K562 (cell line): Measurements from ENCODE around the gene PBXIP1. TPM values are rescaled to one million over a fixed set of nuclear protein-coding genes. Genes with fewer than 3 reads are reported as not detected.
A peak's percentile ranks its signal among the peaks of the same experiment; 100 is the strongest.

Experiments
- DACH1 ChIP-seq: fragments of 450-650 bp; IDR thresholded peaks from 2 replicates; pipeline ENCODE4 v1.6.1; 2018; ENCODE audit not compliant: partially characterized antibody
- E2F5 ChIP-seq: sonication (generic); formaldehyde crosslinking; IDR thresholded peaks from 2 replicates; pipeline ENCODE4 v1.8.0; 2022; ENCODE audit warnings: mild to moderate bottlenecking, missing genetic modification reagents
- GTF3C2 ChIP-seq: IDR thresholded peaks from 3 replicates; pipeline ENCODE4 v1.6.1; 2011; ENCODE audit warnings: borderline replicate concordance, mild to moderate bottlenecking, moderate library complexity; ENCODE audit not compliant: insufficient read length; ENCODE audit errors: extremely low read depth
- IRF1 ChIP-seq: sonication (generic); formaldehyde crosslinking; IDR thresholded peaks from 2 replicates; pipeline ENCODE4 v1.8.0; 2022; ENCODE audit warnings: missing genetic modification reagents, mild to moderate bottlenecking, borderline replicate concordance
- MYBL2 ChIP-seq, 2 experiments: fragments of 450-650 bp in 1 of 2; sonication (generic) in 1 of 2; formaldehyde crosslinking in 1 of 2; IDR thresholded peaks; 2 replicates each; pipeline versions ENCODE4 v1.6.1 to v1.8.1; 2017 to 2022; ENCODE audit warnings: borderline replicate concordance in 1 of 2, inconsistent platforms in 1 of 2, low read depth in 1 of 2, mild to moderate bottlenecking in 1 of 2, missing genetic modification reagents in 1 of 2, moderate library complexity in 1 of 2
- NFIC ChIP-seq: fragments of 450-650 bp; IDR thresholded peaks from 2 replicates; pipeline ENCODE4 v1.6.1; 2017; ENCODE audit warnings: mild to moderate bottlenecking, inconsistent platforms
- NKRF ChIP-seq: fragments of 450-650 bp; IDR thresholded peaks from 2 replicates; pipeline ENCODE4 v1.6.1; 2016; ENCODE audit warnings: borderline replicate concordance
- NONO ChIP-seq, 2 experiments: fragments of 200-400 bp in 1 of 2; fragments of 450-650 bp in 1 of 2; formaldehyde crosslinking in 1 of 2; IDR thresholded peaks; 2 replicates each; pipeline ENCODE4 v1.6.1; 2017; ENCODE audit warnings: low read depth in 2 of 2, mild to moderate bottlenecking in 2 of 2, moderate library complexity in 2 of 2, low read length in 1 of 2
- NR2F6 ChIP-seq: fragments of 450-650 bp; formaldehyde crosslinking; IDR thresholded peaks from 2 replicates; pipeline ENCODE4 v1.4.0; 2020; ENCODE audit warnings: mild to moderate bottlenecking
- TRIM24 ChIP-seq, 2 experiments: fragments of 450-650 bp; IDR thresholded peaks; 2 replicates each; pipeline ENCODE4 v1.6.1; 2016
- XRCC4 ChIP-seq: IDR thresholded peaks from one replicate; pipeline ENCODE4 v1.6.1; 2011; ENCODE audit not compliant: insufficient read depth, insufficient read length; ENCODE audit errors: extremely low read depth
- ZBTB11 ChIP-seq, 3 experiments: fragments of 200-800 bp in 1 of 3; fragments of 250-450 bp in 1 of 3; fragments of 450-650 bp in 1 of 3; sonication (Bioruptor Pico) in 1 of 3; sonication (Bioruptor generic) in 1 of 3; formaldehyde crosslinking in 1 of 3; IDR thresholded peaks; 2 replicates each; pipeline versions ENCODE4 v1.6.1 to v1.8.0; 2016 to 2022; ENCODE audit warnings: mild to moderate bottlenecking in 2 of 3, missing genetic modification characterization in 2 of 3, missing compliant biosample characterization in 1 of 3, moderate library complexity in 1 of 3
- ZNF134 ChIP-seq: fragments of 250-450 bp; sonication (Bioruptor Pico); conservative IDR thresholded peaks from 2 replicates; pipeline ENCODE4 v1.4.0; 2020
- ZNF184 ChIP-seq: sonication (generic); formaldehyde crosslinking; IDR thresholded peaks from 2 replicates; pipeline ENCODE4 v1.5.0; 2020; ENCODE audit warnings: missing genetic modification reagents
- ZNF232 ChIP-seq: sonication (generic); formaldehyde crosslinking; IDR thresholded peaks from 2 replicates; pipeline ENCODE4 v1.8.0; 2022; ENCODE audit warnings: mild to moderate bottlenecking, missing genetic modification reagents
- ZNF785 ChIP-seq: fragments of 250-450 bp; sonication (Bioruptor Pico); IDR thresholded peaks from 2 replicates; pipeline ENCODE4 v1.4.0; 2020; ENCODE audit warnings: mild to moderate bottlenecking
- polyA plus RNA-seq, 8 experiments: library from polyadenylated mRNA; depleted of rRNA in 4 of 8; stranded (reverse) in 5 of 8; unstranded in 3 of 8; fragments of >200 nt; fragmentation: Nextera tagmentation in 2 of 8; fragmentation: Illumina TruSeq in 1 of 8; extraction: Ambion mirVana in 2 of 8; extraction: Trizol in 1 of 8; gene quantifications; 2 replicates each; pipeline versions ENCODE4 v1.2.1 to v1.2.3, GENCODE V29; 2011 to 2014; ENCODE audit warnings: inconsistent platforms in 1 of 8, missing spikeins in 1 of 8
- total RNA-seq, 7 experiments: library from RNA; depleted of rRNA in 6 of 7; stranded (reverse); fragments of >200 nt in 6 of 7; fragmentation: Illumina TruSeq in 2 of 7; extraction: Trizol in 2 of 7; gene quantifications; 2 replicates each; pipeline versions ENCODE4 v1.2.1 to v1.2.3, GENCODE V29; 2011 to 2021; ENCODE audit warnings: low replicate concordance in 1 of 7

PBXIP1 gene
- total and polyA plus RNA-seq, 9 of the 15 experiments (the other 6 are each of a cell fraction or from before 2014, with no cell fraction given), result 0.13 to 8.3 (median 5.8) TPM

- TF ChIP-seq NKRF (no peak), ZNF134 (CRISPR knock-in tag) (no peak), IRF1 (CRISPR knock-in tag) (no peak), DACH1 (peak; percentile 63), NONO (IDR thresholded peaks at IDR 0.05; ENCODE audit: low read depth in 2 of 2, low read length in 1 of 2) (no peak), ZNF184 (CRISPR knock-in tag) (no peak), NR2F6 (CRISPR knock-in tag) (no peak), MYBL2 (IDR thresholded peaks at IDR 0.05; ENCODE audit: low read depth) (no peak; the same call in 1 of the 2 replicates), MYBL2 (CRISPR knock-in tag; IDR thresholded peaks at IDR 0.05; ENCODE audit: borderline replicate concordance) (no peak), E2F5 (no peak; the same call in 1 of the 2 replicates), ZNF785 (CRISPR knock-in tag) (no peak), ZNF232 (no peak), ZBTB11 (CRISPR knock-in tag; IDR thresholded peaks at IDR 0.05) (no peak), XRCC4 (no peak), GTF3C2 (no peak), NFIC (no peak), TRIM24 (IDR thresholded peaks at IDR 0.05) (no peak)
These were observed at the start of gene PBXIP1 (continued) for GRCh38 chr1:154955718-154956543.
